K562 (cell line): Measurements from ENCODE around the gene PDE8B. TPM values are rescaled to one million over a fixed set of nuclear protein-coding genes. Genes with fewer than 3 reads are reported as not detected.
A peak's percentile ranks its signal among the peaks of the same experiment; 100 is the strongest.

Experiments used
- ATAC-seq: fragments of 200-7000 bp; cut with Tn5 transposase; 3 replicates; pipeline ENCODE4 v1.9.1; 2020; ENCODE audit warnings: moderate library complexity
- BruUV-seq: library from RNA; stranded (reverse); fragments of 400-500 nt; replicated peaks from 2 replicates; lab custom pipeline; 2021; lab: Mats Ljungman, UMichigan
- CTCF ChIA-PET: fragments of 300-600 bp; formaldehyde crosslinking; extraction: SDS; loops from one replicate; lab custom pipeline; 2021; ENCODE audit warnings: low intra/inter-chr PET ratio; lab: Yijun Ruan, JAX
- POLR2A ChIA-PET: fragments of 300-600, 350-650 bp; sonication (Branson Sonifier 250); formaldehyde crosslinking; extraction: SDS; loops from one replicate; lab custom pipeline; 2021; ENCODE audit warnings: antibody characterized with exemption, inconsistent platforms; lab: Yijun Ruan, JAX
- DNase-seq, 4 experiments: peaks; one replicate each; pipeline versions ENCODE4 v3.0.0 to v3.0.0-alpha.2; 2011 to 2018; ENCODE audit warnings: low spot score in 3 of 4, mixed read lengths in 3 of 4; ENCODE audit errors: extremely low read depth in 1 of 4
- FAIRE-seq: peaks from 2 replicates; lab custom pipeline; 2011; peaks lifted over from hg19 to GRCh38; lab: Jason Lieb, UNC
- H2AFZ ChIP-seq: 2 replicates; pipeline ENCODE4 v1.6.0; 2011; ENCODE audit warnings: low read depth, low read length, control low read depth, inconsistent platforms
- H3K27ac ChIP-seq: fragments of 200-600 bp; 3 replicates; pipeline ENCODE4 v1.8.0; 2011; ENCODE audit warnings: low read depth, mild to moderate bottlenecking, control low read depth, inconsistent platforms, low read length, moderate library complexity, mixed read lengths; ENCODE audit errors: extremely low read depth
- H3K27me3 ChIP-seq, 2 experiments: fragments of 300-600 bp in 1 of 2; 2 replicates in 1 of 2; 3 replicates in 1 of 2; pipeline versions ENCODE4 v1.6.0 to v1.8.0; 2011; ENCODE audit warnings: inconsistent platforms in 2 of 2, low read length in 2 of 2, mild to moderate bottlenecking in 1 of 2, mixed read lengths in 1 of 2, moderate library complexity in 1 of 2; ENCODE audit not compliant: control insufficient read depth in 2 of 2, insufficient read depth in 2 of 2
- H3K36me3 ChIP-seq: fragments of 300-600 bp; 3 replicates; pipeline ENCODE4 v1.8.0; 2011; ENCODE audit warnings: mild to moderate bottlenecking, low read length, inconsistent platforms; ENCODE audit not compliant: control insufficient read depth, insufficient read depth
- H3K4me1 ChIP-seq, 2 experiments: fragments of 200-600 bp in 1 of 2; replicated peaks in 1 of 2; 2 replicates in 1 of 2; 3 replicates in 1 of 2; pipeline versions ENCODE4 v1.5.1 to v1.8.0; 2011; ENCODE audit warnings: inconsistent platforms in 2 of 2, low read length in 2 of 2, mild to moderate bottlenecking in 1 of 2, mixed read lengths in 1 of 2, moderate library complexity in 1 of 2; ENCODE audit not compliant: control insufficient read depth in 2 of 2, insufficient read depth in 2 of 2
- H3K4me2 ChIP-seq: 2 replicates; pipeline ENCODE4 v1.6.1; 2011; ENCODE audit warnings: low read length, control low read depth, inconsistent platforms, mixed read lengths; ENCODE audit not compliant: insufficient read depth
- H3K4me3 ChIP-seq: fragments of 200-600 bp; sonication (generic), shearing (Covaris generic); 2 replicates; pipeline ENCODE4 v1.5.1; 2016; ENCODE audit warnings: control low read depth, inconsistent platforms
- H3K79me2 ChIP-seq: fragments of 200-600 bp; 3 replicates; pipeline ENCODE4 v1.8.0; 2011; ENCODE audit warnings: low read length, inconsistent platforms; ENCODE audit not compliant: control insufficient read depth, insufficient read depth
- H3K9ac ChIP-seq, 2 experiments: 2 replicates each; pipeline versions ENCODE4 v1.6.0 to v1.6.1; 2011; ENCODE audit warnings: low read depth in 2 of 2, low read length in 2 of 2, control low read depth in 1 of 2, inconsistent platforms in 1 of 2, mild to moderate bottlenecking in 1 of 2, mixed read lengths in 1 of 2; ENCODE audit not compliant: insufficient read depth in 1 of 2
- H3K9me1 ChIP-seq: one replicate; pipeline ENCODE4 v1.6.0; 2011; ENCODE audit warnings: inconsistent platforms, mild to moderate bottlenecking, low read length, moderate library complexity; ENCODE audit not compliant: control insufficient read depth, insufficient read depth
- H3K9me3 ChIP-seq: replicated peaks from 2 replicates; pipeline ENCODE4 v1.5.1; 2011; ENCODE audit warnings: low read depth, low read length, inconsistent platforms; ENCODE audit not compliant: control insufficient read depth, insufficient read depth
- H4K20me1 ChIP-seq: replicated peaks from 2 replicates; pipeline ENCODE4 v1.6.1; 2011; ENCODE audit warnings: low read length, inconsistent platforms, mixed read lengths; ENCODE audit not compliant: control insufficient read depth, insufficient read depth
- CBX3 ChIP-seq, 2 experiments: IDR thresholded peaks; 1 replicate in 1 of 2; 2 replicates in 1 of 2; pipeline ENCODE4 v1.6.1; 2012; ENCODE audit warnings: inconsistent platforms in 2 of 2, low read length in 2 of 2, borderline replicate concordance in 1 of 2, control low read depth in 1 of 2
- HDAC1 ChIP-seq, 2 experiments: fragments of 450-650 bp; IDR thresholded peaks; 2 replicates each; pipeline ENCODE4 v1.6.1; 2016 to 2017; ENCODE audit warnings: inconsistent platforms in 1 of 2, mild to moderate bottlenecking in 1 of 2, moderate library complexity in 1 of 2
- NFE2 ChIP-seq: IDR thresholded peaks from 2 replicates; pipeline ENCODE4 v1.6.1; 2014; ENCODE audit warnings: antibody characterized with exemption, low read depth
- PBX2 ChIP-seq, 2 experiments: IDR thresholded peaks in 1 of 2; conservative IDR thresholded peaks in 1 of 2; 2 replicates each; pipeline ENCODE4 v1.6.1; 2016; ENCODE audit warnings: low read depth in 2 of 2, mild to moderate bottlenecking in 1 of 2, missing compliant biosample characterization in 1 of 2, missing genetic modification characterization in 1 of 2, moderate library complexity in 1 of 2
- SPI1 ChIP-seq: IDR thresholded peaks from 2 replicates; pipeline ENCODE4 v1.6.1; 2011; ENCODE audit warnings: low read depth, low read length, control low read depth, borderline replicate concordance
- THRA ChIP-seq: fragments of 450-650 bp; IDR thresholded peaks from 2 replicates; pipeline ENCODE4 v1.6.1; 2017; ENCODE audit warnings: mild to moderate bottlenecking, moderate library complexity
- TRIM24 ChIP-seq, 2 experiments: fragments of 450-650 bp; IDR thresholded peaks; 2 replicates each; pipeline ENCODE4 v1.6.1; 2016
- WHSC1 ChIP-seq: IDR thresholded peaks from one replicate; pipeline ENCODE4 v1.6.1; 2012; ENCODE audit warnings: low read length, control low read depth, inconsistent platforms
- ZBTB9 ChIP-seq: fragments of 450-650 bp; formaldehyde crosslinking; IDR thresholded peaks from 2 replicates; pipeline ENCODE4 v1.4.0; 2020; ENCODE audit warnings: mild to moderate bottlenecking, moderate library complexity
- WGBS: fragments of 100-300 bp; shearing (Covaris generic); methylation state at CpG from one replicate; pipeline ENCODE4 v1.1.6; 2016; ENCODE audit warnings: low coverage, mixed read lengths; ENCODE audit not compliant: insufficient coverage; ENCODE audit errors: missing lambda C conversion rate; 5-methylcytosine and 5-hydroxymethylcytosine counted together
- in situ Hi-C: fragments of 300-500 bp; cut with MboI; formaldehyde crosslinking; loops from 4 replicates; pipeline ENCODE4 v1.15.0; 2018; ENCODE audit warnings: inconsistent platforms, mixed read lengths
- intact Hi-C: fragments of 100-400 bp; cut with micrococcal nuclease; formaldehyde crosslinking; loops from 2 replicates; pipeline ENCODE4 v1.14.2; 2022
- polyA plus RNA-seq, 8 experiments: library from polyadenylated mRNA; depleted of rRNA in 4 of 8; stranded (reverse) in 5 of 8; unstranded in 3 of 8; fragments of >200 nt; fragmentation: Nextera tagmentation in 2 of 8; fragmentation: Illumina TruSeq in 1 of 8; extraction: Ambion mirVana in 2 of 8; extraction: Trizol in 1 of 8; gene quantifications; 2 replicates each; pipeline versions ENCODE4 v1.2.1 to v1.2.3, GENCODE V29; 2011 to 2014; ENCODE audit warnings: inconsistent platforms in 1 of 8, missing spikeins in 1 of 8
- total RNA-seq, 7 experiments: library from RNA; depleted of rRNA in 6 of 7; stranded (reverse); fragments of >200 nt in 6 of 7; fragmentation: Illumina TruSeq in 2 of 7; extraction: Trizol in 2 of 7; gene quantifications; 2 replicates each; pipeline versions ENCODE4 v1.2.1 to v1.2.3, GENCODE V29; 2011 to 2021; ENCODE audit warnings: low replicate concordance in 1 of 7
- TF ChIP-seq, protein P1 (sequence below): sonication (generic); IDR thresholded peaks from 2 replicates; pipeline ENCODE4 v1.6.1; 2016

Gene PDE8B
- total and polyA plus RNA-seq, 9 of the 15 experiments (the other 6 are each of a cell fraction or from before 2014, with no cell fraction given): 0.15 to 0.28 TPM; not detected in 7

DNA sequence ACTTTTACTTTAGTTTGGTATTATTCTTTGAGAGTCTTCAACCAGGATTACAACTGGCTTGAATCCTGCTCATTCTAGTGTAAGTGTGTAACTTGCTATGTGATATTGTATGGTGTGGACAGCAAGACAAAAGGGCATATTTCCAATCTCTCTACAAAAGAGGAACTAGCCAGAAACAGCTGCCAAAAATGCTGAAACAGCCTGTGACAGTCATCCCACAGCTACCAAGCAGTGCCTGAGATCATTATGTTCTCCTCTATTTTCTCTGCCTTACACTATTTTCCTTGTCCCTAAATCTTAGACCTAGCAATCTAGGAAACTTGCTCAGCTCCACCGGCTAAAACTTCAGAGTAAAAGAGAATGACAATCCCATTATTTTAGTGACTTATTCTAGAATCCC is 238.8 kb downstream of the PDE8B start:
- POLR2A ChIA-PET: interaction anchor here (0.6 to 0.9 kb wide), 3 partner anchors 10 to 34 kb away, joined by 3 read pairs; no protein-coding TSS in a partner anchor
- CTCF ChIA-PET: no interaction called here
- Histone ChIP-seq H3K9me3 (no peaks in the 10 kb centered on the region), H2AFZ (no peak overlapping the region; the same call in 1 of the 2 replicates), H3K9me1 (no peaks in the 10 kb centered on the region), H3K4me3 (no peak overlapping the region), H3K79me2 (no peaks in the 10 kb centered on the region), H3K4me2 (no peak overlapping the region), H3K9ac (no peak overlapping the region)
- no peak for FAIRE-seq
- ATAC-seq: peak; percentile 85
- no TSS peak for BruUV-seq
- DNase-seq: peak in 2 of 4 experiments; percentile 12 to 33
- intact Hi-C loops: no loop called here
- TF ChIP-seq NFE2: peak; percentile 27; the same call in 1 of the 2 replicates
- TF ChIP-seq THRA: no peak
- TF ChIP-seq, protein P1, sequence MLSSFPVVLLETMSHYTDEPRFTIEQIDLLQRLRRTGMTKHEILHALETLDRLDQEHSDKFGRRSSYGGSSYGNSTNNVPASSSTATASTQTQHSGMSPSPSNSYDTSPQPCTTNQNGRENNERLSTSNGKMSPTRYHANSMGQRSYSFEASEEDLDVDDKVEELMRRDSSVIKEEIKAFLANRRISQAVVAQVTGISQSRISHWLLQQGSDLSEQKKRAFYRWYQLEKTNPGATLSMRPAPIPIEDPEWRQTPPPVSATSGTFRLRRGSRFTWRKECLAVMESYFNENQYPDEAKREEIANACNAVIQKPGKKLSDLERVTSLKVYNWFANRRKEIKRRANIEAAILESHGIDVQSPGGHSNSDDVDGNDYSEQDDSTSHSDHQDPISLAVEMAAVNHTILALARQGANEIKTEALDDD: peak; percentile 31
- no peak for TF ChIP-seq PBX2 (CRISPR knock-in tag; IDR thresholded peaks at IDR 0.05; ENCODE audit: low read depth)
- peak; percentile 48 for TF ChIP-seq PBX2 (tag; conservative IDR thresholded peaks at IDR 0.05; ENCODE audit: low read depth)
- TF ChIP-seq SPI1: peak; percentile 84
- TF ChIP-seq WHSC1: no peak
- TF ChIP-seq ZBTB9 (CRISPR knock-in tag): 0 out of 2 replicates have a peak, but pooled peaks have one; percentile 1
- TF ChIP-seq TRIM24 (IDR thresholded peaks at IDR 0.05): no peak
- TF ChIP-seq CBX3 (IDR thresholded peaks at IDR 0.05; ENCODE audit: borderline replicate concordance in 1 of 2, low read length in 2 of 2): no peak
- no peak for TF ChIP-seq HDAC1 (IDR thresholded peaks at IDR 0.05)
- TF ChIP-seq, all 486 proteins: peak for 5
- peak overlapping the region; percentile 59; the same call in 2 of the 3 replicates for H3K27ac ChIP-seq
- WGBS: 50% methylated on average over 1 of the region's 1 CpG
- in situ Hi-C loops: no loop called here
- H3K36me3 ChIP-seq: peaks cover 32% of the 10 kb centered on the region
- no peaks in the 10 kb centered on the region for H4K20me1 ChIP-seq
- H3K27me3 ChIP-seq: no peaks in the 10 kb centered on the region
- H3K4me1 ChIP-seq: peaks cover 9 to 20% of the 10 kb centered on the region in 2 experiments
